Osteocyte (in vitro differentiated cells): ENCODE data around the gene CTDSP1. TPM values are rescaled to one million over a fixed set of nuclear protein-coding genes. Genes with fewer than 3 reads are reported as not detected.
A peak's percentile ranks its signal among the peaks of the same experiment; 100 is the strongest.

Experiments
- DNase-seq: peaks from one replicate; pipeline ENCODE4 v3.0.0; 2021; ENCODE audit warnings: mixed read lengths; ENCODE audit not compliant: unreplicated experiment; ENCODE audit errors: extremely low spot score
- H3K27ac Mint-ChIP-seq: one replicate; pipeline ENCODE4 v1.8.0; 2021; ENCODE audit warnings: mild to moderate bottlenecking, mixed read lengths; ENCODE audit not compliant: unreplicated experiment
- H3K27me3 Mint-ChIP-seq: one replicate; pipeline ENCODE4 v1.8.0; 2021; ENCODE audit warnings: mixed read lengths; ENCODE audit not compliant: unreplicated experiment
- H3K36me3 Mint-ChIP-seq: one replicate; pipeline ENCODE4 v1.8.0; 2021; ENCODE audit warnings: mixed read lengths; ENCODE audit not compliant: unreplicated experiment
- H3K4me1 Mint-ChIP-seq: one replicate; pipeline ENCODE4 v1.8.0; 2021; ENCODE audit warnings: mixed read lengths; ENCODE audit not compliant: unreplicated experiment
- H3K4me3 Mint-ChIP-seq: one replicate; pipeline ENCODE4 v1.8.0; 2021; ENCODE audit warnings: mild to moderate bottlenecking, moderate library complexity, mixed read lengths; ENCODE audit not compliant: unreplicated experiment
- H3K9me3 Mint-ChIP-seq: one replicate; pipeline ENCODE4 v1.8.0; 2021; ENCODE audit warnings: mixed read lengths; ENCODE audit not compliant: unreplicated experiment
- total RNA-seq: library from RNA; stranded (reverse); gene quantifications from 2 replicates; pipeline ENCODE4 v1.2.1, GENCODE V29; 2021
- TF ChIP-seq, protein P1 (sequence below): fragments of 200-600 bp; sonication (generic); IDR thresholded peaks from 2 replicates; pipeline ENCODE4 v1.5.0; 2021; ENCODE audit warnings: antibody characterized with exemption, mild to moderate bottlenecking, moderate library complexity

The CTDSP1 gene
- total RNA-seq, 1 donor from 2014 or later: 131 TPM

DNA sequence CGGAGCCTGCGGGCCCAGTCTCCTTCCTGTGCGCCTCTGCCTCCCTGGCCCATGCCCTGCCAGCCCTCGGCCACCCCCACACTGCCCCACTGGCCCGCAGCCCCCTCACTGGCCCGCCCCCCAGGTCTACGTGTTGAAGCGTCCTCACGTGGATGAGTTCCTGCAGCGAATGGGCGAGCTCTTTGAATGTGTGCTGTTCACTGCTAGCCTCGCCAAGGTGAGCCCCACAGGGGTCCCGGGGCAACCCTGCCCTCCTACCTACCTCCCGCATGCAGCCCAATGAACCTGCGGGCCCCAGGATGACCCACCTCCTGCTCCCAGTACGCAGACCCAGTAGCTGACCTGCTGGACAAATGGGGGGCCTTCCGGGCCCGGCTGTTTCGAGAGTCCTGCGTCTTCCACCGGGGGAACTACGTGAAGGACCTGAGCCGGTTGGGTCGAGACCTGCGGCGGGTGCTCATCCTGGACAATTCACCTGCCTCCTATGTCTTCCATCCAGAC lies 3.3 kb downstream of the CTDSP1 start:
- no peak overlapping the region for H3K4me3 Mint-ChIP-seq
- H3K36me3 Mint-ChIP-seq: peaks cover 14% of the 10 kb centered on the region
- TF ChIP-seq, protein P1, sequence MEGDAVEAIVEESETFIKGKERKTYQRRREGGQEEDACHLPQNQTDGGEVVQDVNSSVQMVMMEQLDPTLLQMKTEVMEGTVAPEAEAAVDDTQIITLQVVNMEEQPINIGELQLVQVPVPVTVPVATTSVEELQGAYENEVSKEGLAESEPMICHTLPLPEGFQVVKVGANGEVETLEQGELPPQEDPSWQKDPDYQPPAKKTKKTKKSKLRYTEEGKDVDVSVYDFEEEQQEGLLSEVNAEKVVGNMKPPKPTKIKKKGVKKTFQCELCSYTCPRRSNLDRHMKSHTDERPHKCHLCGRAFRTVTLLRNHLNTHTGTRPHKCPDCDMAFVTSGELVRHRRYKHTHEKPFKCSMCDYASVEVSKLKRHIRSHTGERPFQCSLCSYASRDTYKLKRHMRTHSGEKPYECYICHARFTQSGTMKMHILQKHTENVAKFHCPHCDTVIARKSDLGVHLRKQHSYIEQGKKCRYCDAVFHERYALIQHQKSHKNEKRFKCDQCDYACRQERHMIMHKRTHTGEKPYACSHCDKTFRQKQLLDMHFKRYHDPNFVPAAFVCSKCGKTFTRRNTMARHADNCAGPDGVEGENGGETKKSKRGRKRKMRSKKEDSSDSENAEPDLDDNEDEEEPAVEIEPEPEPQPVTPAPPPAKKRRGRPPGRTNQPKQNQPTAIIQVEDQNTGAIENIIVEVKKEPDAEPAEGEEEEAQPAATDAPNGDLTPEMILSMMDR: no peak
- H3K27me3 Mint-ChIP-seq: no peaks in the 10 kb centered on the region
- no peak overlapping the region for H3K27ac Mint-ChIP-seq
- H3K9me3 Mint-ChIP-seq: no peaks in the 10 kb centered on the region
- DNase-seq: no peak
- H3K4me1 Mint-ChIP-seq: peaks cover 41% of the 10 kb centered on the region

DNA sequence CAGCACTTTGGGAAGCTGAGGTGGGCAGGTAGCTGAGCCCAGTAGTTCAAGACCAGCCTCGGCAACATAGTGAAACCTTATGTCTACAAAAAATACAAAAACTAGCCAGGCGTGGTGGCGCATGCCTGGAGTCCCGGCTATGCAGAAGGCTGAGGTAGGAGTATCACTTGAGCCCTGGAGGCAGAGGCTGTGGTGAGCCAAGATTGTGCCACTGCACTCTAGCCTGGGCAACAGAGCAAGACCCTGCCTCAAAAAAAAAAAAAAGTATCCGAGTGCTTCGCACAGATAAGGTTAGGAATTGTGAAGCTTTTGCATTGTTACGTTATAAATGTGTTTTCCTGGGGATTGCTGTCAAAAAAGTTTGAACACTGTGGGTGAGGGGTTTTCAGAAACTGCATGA lies 4.1 kb downstream of the CTDSP1 start:
- H3K36me3 Mint-ChIP-seq: peaks cover 14% of the 10 kb centered on the region
- H3K4me1 Mint-ChIP-seq: peaks cover 41% of the 10 kb centered on the region
- no peak for DNase-seq
- TF ChIP-seq, protein P1: no peak
- H3K27ac Mint-ChIP-seq: peak overlapping the region; percentile 4
- H3K4me3 Mint-ChIP-seq: no peak overlapping the region
- no peaks in the 10 kb centered on the region for H3K27me3 Mint-ChIP-seq
- no peaks in the 10 kb centered on the region for H3K9me3 Mint-ChIP-seq

DNA sequence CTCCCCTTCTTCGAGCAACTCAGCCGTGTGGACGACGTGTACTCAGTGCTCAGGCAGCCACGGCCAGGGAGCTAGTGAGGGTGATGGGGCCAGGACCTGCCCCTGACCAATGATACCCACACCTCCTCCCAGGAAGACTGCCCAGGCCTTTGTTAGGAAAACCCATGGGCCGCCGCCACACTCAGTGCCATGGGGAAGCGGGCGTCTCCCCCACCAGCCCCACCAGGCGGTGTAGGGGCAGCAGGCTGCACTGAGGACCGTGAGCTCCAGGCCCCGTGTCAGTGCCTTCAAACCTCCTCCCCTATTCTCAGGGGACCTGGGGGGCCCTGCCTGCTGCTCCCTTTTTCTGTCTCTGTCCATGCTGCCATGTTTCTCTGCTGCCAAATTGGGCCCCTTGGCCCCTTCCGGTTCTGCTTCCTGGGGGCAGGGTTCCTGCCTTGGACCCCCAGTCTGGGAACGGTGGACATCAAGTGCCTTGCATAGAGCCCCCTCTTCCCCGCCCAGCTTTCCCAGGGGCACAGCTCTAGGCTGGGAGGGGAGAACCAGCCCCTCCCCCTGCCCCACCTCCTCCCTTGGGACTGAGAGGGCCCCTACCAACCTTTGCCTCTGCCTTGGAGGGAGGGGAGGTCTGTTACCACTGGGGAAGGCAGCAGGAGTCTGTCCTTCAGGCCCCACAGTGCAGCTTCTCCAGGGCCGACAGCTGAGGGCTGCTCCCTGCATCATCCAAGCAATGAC lies 4.8 kb downstream of the CTDSP1 start:
- Mint-ChIP-seq H3K4me3 (no peak overlapping the region), H3K9me3 (no peaks in the 10 kb centered on the region), H3K36me3 (peaks cover 14% of the 10 kb centered on the region), H3K27ac (peak overlapping the region; percentile 60), H3K4me1 (peaks cover 39% of the 10 kb centered on the region), H3K27me3 (no peaks in the 10 kb centered on the region)
- TF ChIP-seq, protein P1: no peak
- no peak for DNase-seq

DNA sequence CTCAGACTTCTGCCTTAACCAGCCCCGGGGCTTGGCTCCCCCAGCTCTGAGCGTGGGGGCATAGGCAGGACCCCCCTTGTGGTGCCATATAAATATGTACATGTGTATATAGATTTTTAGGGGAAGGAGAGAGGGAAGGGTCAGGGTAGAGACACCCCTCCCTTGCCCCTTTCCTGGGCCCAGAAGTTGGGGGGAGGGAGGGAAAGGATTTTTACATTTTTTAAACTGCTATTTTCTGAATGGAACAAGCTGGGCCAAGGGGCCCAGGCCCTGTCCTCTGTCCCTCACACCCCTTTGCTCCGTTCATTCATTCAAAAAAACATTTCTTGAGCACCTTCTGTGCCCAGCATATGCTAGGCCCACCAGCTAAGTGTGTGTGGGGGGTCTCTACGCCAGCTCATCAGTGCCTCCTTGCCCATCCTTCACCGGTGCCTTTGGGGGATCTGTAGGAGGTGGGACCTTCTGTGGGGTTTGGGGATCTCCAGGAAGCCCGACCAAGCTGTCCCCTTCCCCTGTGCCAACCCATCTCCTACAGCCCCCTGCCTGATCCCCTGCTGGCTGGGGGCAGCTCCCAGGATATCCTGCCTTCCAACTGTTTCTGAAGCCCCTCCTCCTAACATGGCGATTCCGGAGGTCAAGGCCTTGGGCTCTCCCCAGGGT lies 5.5 kb downstream of the CTDSP1 start:
- no peaks in the 10 kb centered on the region for H3K9me3 Mint-ChIP-seq
- TF ChIP-seq, protein P1: no peak
- H3K27me3 Mint-ChIP-seq: no peaks in the 10 kb centered on the region
- peak overlapping the region; percentile 71 for H3K4me3 Mint-ChIP-seq
- no peak for DNase-seq
- peaks cover 39% of the 10 kb centered on the region for H3K4me1 Mint-ChIP-seq
- peak overlapping the region; percentile 84 for H3K27ac Mint-ChIP-seq
- H3K36me3 Mint-ChIP-seq: peaks cover 14% of the 10 kb centered on the region

DNA sequence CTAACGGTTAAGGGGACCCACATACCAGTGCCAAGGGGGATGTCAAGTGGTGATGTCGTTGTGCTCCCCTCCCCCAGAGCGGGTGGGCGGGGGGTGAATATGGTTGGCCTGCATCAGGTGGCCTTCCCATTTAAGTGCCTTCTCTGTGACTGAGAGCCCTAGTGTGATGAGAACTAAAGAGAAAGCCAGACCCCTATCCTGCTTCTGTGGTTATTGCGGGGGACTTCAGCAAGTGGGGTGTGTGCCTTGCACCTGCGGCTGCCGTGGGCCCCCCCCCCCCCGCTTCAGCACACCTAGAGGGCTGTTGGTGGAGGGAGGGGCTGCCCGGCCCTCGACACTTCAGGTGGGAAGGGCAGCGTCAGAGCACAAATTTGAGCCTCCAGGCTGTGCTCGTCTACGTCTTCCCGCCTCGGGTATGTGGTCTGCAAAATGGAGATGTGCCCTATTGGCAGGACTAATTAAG lies 6.1 kb downstream of the CTDSP1 start:
- no peaks in the 10 kb centered on the region for H3K27me3 Mint-ChIP-seq

More for the DNA sequence above, 6.1 kb downstream of the CTDSP1 start:
- TF ChIP-seq, protein P1: no peak
- DNase-seq: no peak
- Mint-ChIP-seq H3K36me3 (peaks cover 14% of the 10 kb centered on the region), H3K4me1 (peaks cover 39% of the 10 kb centered on the region), H3K27ac (peak overlapping the region; percentile 84), H3K9me3 (no peaks in the 10 kb centered on the region), H3K4me3 (peak overlapping the region; percentile 71)
